ENCODE measurements around the gene PRPF39.
"Not testable (repeated sequence)": the region's sequence is repeated elsewhere in the genome, so short reads cannot be mapped to it uniquely, and the experiment has no call there.

The PRPF39 gene

GRCh38 chr14:45142083-45142482 lies 58.2 kb downstream of the PRPF39 start:
- not testable (repeated sequence) for FAIRE-seq

GRCh38 chr14:45144658-45145057 lies 60.7 kb downstream of the PRPF39 start:
- no peak for FAIRE-seq

GRCh38 chr14:45145214-45145613 lies 61.3 kb downstream of the PRPF39 start:
- no peak for FAIRE-seq

GRCh38 chr14:45149602-45150001 lies 65.7 kb downstream of the PRPF39 start:
- no peak for FAIRE-seq

- no peak for FAIRE-seq
These were observed 66.5 kb downstream of the PRPF39 start for GRCh38 chr14:45150386-45150890.

- no peak for FAIRE-seq
These were observed 72.2 kb downstream of the PRPF39 start for GRCh38 chr14:45156067-45156466.

Data from G401.6 (cell line).